GM18517 (cell line): ENCODE data around the gene DEPDC7.
"Not testable (repeated sequence)": the region's sequence is repeated elsewhere in the genome, so short reads cannot be mapped to it uniquely, and the experiment has no call there.

Experiments used
- ATAC-seq: cut with Tn5 transposase; IDR thresholded peaks from one replicate; pipeline ENCODE4 v1.9.1; 2021; ENCODE audit warnings: mild to moderate bottlenecking, moderate library complexity; ENCODE audit not compliant: unreplicated experiment

The DEPDC7 gene

DNA sequence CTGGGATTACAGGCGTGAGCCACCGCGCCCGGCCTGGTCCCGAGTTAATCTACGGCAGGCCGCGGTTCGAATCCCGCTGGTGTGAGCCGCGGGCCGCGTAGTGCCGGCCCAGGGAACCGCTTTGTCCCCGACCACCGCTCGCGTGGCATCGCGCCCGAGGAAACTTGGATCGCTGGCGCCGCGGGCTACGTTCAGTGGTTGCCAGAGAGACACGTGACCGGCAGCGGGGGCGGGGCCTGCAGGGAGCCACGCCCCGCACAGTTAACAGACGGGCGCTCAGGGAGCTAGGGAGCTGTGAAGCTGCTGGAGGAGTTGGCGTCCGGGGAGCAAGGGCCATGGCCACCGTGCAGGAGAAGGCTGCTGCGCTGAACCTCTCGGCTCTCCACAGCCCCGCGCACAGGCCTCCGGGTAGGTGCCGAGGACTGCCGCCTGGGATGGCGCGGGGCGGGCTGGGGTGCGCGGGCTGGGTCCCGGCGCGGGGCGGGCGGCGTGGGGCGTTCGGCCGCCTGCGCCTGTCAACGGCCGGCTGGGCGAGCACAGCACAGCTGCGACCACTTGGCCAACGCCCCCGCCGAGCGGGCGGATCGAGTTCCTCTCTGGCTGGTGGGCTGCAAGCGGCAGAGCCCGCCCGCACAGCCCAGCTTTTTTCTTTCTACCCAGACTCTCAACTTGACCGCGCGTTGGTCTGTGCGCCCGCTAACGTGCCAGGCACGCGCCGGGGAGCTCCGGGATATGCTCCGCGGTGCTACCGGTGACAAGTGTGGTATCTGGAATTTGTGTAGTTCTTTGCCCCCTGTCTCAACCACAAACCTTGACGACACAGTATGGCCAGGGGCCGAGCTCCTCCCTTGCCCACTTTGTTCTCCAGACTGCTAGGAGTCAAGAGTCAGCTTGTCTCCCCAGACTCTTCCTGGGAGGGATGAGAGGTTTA, at the start of gene DEPDC7:
Gene DEPDC7 (plus strand): TSS at position 258 of the 931 bp plus-strand sequence. CDS start 78 bp downstream, at position 336.
- peak; percentile 56 for ATAC-seq

DNA sequence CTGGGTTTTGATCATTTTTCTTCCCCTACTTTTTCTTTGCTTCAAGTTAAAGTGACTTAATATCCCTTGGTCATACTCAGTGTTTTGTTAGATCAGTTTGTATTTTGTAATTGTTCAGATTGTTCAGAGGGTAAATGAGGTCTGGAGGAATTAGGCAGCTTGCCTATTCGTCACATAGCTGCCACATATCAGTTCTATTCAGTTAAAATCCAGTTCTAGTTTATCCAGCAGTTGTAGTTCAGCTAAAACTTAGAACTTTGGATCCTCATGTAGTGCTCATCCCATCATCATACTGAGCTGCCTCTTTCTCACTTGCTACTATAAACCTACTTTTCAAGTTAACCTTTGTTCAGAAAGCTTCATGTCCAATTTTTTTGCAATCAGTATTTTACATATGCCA, 47.1 kb upstream of the DEPDC7 start:
- no peak for ATAC-seq

DNA sequence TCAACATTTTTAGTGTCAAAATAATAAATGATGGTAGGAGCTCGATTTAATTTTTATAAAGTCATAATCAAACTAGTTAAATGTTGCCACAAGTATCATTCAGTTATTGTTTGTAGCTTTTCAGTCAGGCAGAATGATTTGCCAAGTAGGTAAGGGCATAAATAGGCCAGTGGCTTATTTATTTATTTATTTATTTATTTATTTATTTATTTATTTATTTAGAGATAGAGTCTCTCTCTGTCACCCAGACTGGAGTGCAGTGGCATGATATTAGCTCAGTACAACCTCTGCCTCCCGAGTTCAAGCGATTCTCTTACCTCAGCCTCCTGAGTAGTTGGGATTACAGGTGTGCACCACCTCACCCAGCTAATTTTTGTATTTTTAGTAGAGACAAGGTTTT, 43.4 kb upstream of the DEPDC7 start:
- not testable (repeated sequence) for ATAC-seq

DNA sequence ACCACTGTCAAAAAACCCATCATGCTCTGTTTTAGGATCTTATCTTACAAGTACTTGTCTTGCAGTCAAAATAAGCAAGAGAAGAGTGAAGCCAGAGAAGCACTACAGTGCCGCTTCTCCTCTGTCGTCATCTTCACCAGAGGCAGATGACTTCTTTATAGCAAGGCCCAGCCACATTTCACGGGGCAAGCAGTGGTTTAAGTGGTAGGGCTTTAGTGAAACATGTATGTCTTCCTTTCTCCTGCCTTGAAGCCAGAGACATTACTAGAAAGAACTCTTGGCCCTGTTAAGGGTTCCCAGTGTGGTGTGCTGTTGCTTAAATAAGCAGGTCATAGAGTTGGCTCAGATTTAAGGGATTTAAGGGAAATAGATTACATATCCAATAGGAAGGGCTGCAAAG, 42.9 kb upstream of the DEPDC7 start:
- no peak for ATAC-seq

DNA sequence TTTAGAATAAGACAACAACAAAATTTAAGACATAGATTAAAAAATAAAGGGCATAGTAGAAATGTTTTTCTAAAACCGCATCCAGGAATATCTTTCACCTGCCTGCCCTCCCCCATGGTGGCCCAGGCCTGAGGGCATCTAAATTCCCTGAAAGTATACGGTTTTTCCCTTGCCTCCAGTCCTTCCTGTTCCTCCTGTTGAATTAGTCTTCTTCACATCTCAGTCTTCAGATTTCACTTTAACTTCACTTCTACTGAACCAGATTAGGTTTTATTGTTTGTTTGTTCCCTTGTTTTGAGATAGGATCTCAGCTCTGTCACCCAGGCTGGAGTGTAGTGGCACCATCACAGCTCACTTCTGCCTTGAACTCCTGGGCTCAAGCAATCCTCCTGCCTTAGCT, 33.1 kb upstream of the DEPDC7 start:
- ATAC-seq: no peak

DNA sequence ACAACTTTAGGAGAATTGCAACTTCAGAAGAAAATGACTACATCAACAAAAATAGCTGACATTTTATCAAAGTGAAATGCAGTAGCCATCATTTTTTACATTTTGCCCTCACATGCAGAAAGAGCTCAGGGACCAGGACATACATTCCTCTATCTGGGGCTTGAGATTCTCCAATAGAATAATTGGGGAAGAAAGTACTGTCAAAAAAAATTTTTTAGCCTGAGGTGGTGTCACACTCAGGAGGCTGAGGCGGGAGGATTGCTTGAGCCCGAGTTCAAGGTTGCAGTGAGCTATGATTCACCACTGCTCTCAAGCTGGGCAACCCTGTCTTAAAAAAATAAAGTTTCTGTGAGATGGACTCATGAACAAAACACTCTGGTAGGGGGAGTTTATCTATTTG, 32.2 kb upstream of the DEPDC7 start:
- no peak for ATAC-seq

DNA sequence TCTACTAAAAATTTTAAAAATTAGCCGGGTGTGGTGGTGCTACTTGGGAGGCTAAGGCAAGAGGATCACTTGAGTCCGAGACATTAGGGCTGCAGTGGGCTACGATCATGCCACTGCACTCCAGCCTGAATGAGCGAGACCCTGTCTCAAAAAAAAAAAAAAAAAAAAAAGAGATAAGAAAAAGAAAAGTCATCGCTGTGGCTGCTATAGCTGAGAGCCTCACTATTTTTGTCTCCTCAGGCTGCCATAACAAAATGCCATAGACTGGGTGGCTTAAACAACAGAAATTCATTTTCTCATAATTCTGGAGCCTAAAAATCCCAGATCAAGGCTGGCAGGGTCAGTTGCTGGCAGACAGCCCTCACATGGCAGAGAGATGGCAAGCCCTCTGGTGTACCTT, 30.1 kb upstream of the DEPDC7 start:
- ATAC-seq: no peak

DNA sequence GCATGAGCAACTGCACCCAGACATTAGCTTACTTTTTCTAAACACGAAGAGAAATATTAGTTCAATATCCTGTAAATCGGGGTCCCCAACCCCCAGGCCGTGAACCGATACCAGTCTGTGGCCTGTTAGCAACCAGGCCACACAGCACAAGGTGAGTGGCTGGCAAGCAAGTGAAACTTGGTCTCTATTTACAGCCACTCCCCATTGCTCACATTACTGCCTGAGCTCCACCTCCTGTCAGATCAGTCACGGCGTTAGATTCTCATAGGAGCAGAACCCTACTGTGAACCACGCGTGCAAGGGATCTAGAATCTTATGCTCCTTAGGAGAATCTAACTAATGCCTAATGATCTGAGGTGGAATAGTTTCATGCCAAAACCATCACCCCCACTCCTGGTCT, 27.8 kb upstream of the DEPDC7 start:
- no peak for ATAC-seq

DNA sequence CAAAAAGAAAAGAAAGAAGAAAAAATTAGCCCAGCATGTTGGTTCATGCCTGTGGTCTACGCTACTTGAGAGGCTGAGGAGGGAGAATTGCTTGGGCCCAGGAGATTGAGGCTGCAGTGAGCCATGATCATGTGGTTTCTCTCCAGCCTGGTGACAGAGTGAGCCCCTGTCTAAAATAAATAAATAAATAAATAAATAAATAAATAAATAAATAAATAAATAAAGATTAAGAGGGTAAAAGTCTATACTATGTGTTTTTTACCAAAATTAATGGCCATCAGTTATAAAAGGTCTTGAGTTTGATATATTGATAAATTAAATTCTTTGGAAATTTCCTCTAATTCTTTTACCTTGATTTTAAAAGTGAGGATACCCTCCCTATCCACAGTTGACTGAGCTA, 25.2 kb upstream of the DEPDC7 start:
- ATAC-seq: no peak

DNA sequence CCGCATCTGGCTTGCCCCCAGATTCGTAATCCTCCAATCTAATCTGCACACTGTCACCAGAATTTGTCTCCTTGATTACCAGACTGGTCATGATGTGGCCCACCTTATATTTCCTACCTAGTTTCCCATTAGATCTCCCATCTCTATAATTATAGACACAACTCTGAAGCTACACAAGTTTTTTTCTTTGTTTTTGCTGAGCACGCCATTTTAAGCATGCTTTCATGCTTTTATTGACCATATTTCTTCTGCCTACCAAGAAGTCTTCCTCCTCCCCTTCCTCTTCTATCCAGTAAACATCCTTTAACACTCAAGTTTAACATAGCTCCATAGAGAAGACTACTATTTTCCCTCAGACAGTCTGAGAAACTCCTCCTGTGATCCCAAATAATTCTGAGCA, 24.3 kb upstream of the DEPDC7 start:
- ATAC-seq: no peak

DNA sequence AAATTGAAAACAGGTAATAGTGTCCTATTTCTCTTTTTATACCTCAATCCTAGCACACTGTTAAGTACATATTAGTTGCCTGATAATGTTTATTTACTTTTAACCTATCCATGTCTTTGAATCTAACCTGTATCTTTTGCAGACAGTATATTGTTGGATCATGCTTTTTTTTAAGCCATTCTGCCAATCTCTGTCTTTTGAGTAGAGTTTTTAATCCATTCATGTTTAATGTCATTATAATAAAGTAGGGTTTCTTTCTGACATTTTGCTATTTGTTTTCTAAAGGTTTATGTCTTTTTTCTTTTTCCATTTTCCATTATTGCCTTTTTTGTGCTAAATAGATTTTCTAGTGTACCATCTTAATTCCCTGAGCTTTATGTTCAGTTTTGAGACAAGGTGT, 23.8 kb upstream of the DEPDC7 start:
- no peak for ATAC-seq

DNA sequence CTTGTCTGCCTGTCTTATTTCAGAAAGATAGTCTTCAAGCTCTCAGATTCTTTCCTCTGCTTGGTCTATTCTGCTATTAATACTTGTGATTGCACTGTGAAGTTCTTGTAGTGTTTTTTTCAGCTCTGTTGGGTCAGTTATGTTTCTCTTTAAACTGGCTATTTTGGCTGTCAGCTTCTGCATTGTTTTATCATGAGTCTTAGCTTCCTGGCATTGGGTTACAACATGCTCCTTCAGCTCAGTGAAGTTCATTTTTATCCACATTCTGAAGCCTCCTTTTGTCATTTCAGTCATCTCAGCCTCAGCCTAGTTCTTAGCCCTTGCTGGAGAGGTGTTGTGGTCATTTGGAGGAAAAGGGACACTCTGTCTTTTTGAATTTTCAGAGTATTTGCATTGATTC, 15.5 kb upstream of the DEPDC7 start:
- no peak for ATAC-seq

DNA sequence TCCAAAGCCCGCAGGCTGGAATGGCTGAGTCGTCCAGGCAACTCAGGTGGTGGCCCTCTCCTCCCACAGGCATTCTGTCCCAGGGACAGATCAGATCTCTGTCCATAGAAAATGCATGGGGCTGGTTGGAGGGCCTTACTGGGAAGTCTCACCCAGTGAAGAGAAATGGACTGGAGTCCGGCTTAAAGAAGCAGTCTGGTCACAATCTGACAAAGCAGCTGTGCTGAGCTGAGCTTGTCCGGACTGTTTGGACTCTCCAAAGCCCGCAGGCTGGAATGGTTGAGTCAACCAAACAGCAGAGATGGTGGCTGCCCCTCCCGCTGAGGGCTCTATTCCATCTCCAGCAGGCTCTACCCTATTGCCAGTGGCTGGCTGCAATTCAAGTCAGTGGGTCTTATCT, 14.4 kb upstream of the DEPDC7 start:
- no peak for ATAC-seq

DNA sequence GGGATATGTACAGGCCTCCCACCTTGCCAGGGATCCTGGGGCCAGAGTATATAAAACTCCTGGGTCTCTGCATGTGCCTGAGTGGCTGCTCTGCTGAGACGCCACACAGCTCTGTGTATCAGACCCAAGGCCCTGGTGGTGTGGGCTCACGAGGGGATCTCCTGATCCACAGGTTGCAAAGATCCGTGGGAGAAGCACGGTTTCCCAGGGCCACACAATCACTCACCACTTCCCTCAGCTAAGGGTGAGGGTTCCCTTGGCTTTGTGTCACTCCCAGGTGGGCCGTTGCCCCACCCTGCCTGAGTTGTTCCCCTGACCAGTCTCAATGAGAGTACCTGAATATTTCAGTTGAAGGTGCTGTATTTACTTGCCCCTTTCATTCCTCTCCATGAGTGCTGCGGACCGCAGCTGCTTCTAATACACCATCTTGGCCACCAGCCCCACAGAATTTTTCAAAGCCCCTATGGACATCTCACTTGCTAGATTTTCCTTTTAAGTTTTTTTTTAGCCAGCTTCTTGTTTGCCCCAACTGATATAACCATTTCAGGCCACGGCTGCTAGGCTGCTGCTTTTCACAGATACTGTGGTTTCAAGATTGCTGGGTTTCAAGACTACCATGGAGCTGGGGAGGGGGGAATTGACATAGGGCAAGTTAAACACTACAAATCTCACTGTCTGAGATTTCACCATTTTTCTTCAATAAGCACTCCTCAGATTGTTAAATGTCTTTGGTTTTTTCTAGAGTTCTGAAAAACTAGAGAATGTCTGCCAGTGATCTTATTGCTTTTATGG, 13.7 kb upstream of the DEPDC7 start:
- ATAC-seq: no peak

DNA sequence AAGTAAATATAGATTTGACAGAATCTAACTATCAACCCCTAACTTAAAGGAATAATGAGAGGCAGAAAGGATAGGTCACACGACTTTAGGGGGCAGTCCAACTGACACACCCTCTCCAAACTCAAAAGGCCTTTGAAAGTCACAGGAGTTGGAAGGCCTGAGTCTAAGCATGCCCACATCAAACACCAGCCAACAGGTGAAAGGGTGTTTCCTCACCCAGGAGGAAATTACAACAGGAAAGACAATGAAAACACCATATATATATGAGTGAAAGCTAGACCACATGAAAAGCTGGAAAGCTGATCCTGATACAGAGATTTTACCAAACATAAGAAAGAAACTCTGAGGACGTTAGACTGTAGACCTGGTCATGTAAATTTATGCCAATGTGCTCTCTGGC, 10.5 kb upstream of the DEPDC7 start:
- no peak for ATAC-seq

DNA sequence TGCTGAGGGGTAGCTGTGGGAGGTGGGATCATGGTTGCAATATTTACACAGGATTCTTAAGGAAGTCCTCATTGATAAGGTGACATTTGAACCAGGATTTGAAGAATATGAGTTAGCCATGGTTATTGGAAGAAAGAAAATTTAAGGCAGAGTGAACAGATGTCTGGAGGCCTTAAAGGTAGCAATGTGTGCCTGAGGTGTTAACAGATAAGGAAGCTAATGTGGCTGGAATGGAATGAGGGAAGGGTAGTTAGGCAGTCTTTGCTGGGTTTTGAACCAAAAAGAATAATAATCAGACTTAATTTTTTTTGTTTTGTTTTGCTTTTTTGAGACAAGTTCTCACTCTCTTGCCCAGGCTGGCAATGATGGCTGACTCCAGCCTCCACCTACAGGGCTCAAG, 9.7 kb upstream of the DEPDC7 start:
- no peak for ATAC-seq

DNA sequence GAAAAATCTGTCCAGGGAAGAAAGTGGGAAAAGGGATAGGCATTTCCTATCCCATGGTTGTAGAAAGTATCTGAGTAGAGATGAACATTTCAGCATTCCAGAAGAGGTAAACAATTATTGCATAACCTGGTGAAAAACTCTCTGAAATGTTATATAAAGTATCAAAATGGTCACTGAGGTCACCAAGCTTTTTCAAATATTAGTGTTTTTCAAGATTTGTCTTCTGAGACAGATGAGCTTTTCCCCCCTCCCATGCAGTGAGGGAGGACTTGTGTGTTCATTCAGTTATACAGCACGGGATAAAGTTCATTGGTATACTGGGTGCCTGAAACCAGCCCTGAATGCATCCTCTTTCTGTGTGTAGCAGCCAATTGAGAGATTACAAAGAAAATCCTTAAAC, 1.9 kb upstream of the DEPDC7 start:
- no peak for ATAC-seq

DNA sequence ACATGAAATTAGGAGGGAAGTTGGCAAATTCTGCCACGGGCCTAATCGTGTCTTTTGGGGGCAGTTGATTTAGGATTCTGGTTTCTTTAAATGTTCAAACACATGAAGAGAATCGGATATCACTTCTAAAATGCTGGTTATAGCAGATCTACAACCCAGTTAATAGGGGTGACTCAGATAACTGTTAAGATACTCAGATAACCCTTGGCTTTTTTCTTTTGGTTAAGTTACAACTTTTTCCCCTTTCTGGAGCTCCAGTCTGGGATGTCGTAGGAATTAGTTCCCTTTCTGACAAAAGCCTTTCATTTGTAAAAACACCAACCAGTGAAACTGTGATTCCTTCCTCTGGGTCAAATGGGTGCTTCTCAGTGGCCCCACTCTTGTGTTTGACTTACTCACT, 976 bp downstream of the DEPDC7 start:
- no peak for ATAC-seq

DNA sequence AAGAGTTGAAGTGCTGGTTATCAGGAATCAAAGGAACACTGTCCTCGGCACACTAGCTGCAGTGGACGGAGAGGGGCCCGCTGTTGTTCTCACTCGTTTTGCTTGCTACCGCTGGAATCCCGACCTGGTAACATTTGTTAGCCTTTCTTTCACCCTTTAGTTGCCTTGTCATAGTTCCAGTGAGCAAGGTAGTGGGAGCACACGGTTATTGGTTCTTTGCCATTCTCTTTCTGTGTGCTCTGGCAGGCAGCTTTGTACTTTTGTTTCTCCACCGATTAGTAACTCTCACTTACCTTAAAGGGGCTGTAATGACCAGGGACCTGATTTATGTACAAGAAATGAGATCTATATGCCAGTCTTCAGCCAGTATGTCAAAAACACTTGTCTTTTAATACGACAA, 1.8 kb downstream of the DEPDC7 start:
- no peak for ATAC-seq

DNA sequence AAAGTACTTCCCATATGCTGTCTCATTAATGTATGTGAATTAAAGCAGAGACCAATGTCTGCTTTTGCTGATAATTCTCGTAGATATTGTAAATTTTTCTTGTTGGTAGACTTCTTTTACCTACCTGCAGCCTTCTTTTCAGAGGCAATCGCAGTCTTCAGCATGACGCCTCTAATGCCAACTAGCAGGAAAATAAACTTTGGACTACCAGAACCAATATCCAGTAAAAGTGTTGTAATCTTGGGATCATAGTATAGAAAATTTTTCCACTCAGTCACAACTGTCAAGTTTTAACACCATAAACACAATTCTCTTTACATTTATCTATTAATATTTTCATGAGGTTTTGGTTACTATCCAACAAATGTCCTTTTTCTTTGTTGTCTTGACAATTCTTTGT, 2.3 kb downstream of the DEPDC7 start:
- ATAC-seq: no peak

DNA sequence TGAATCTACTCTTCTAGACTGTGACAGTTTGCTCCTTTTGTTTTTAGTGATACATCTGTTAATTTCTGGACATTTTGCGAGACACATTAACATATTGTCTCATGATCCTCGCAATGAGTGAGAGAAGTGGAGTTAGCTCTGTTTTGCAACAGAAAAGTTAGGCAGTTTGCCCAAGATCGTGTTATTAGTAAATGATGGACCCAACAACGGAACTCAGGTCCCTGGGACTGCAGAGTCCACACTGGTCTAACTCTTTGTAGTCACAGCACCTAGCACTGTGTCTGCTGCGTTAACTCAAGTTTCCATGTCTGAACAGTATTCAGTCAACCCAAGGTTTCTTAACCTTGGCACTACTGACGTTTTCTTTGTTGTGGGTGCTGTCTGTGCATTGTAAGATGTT, 3.2 kb downstream of the DEPDC7 start:
- ATAC-seq: no peak

DNA sequence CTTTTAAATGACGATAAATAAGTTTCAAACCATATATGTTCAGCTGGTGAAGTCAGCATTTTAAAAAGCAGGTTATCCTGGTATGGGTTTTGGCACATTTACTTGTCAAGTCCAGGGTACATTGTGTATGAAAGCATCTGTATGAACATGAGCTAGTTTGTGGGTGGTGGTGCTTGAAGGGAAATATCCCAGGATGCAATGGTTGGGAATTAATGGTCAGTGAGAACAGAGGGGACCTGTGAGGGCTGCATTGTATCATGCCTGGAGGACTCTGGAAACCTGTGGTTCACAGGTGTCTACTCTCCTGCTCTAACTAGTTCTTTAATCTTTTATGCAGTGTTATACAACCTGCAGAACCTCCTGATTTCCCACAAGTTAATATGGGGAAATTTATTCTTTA, 5.8 kb downstream of the DEPDC7 start:
- no peak for ATAC-seq
